Tongue (tissue), 2 donors: ENCODE data around the gene ZNF236. TPM values are rescaled to one million over a fixed set of nuclear protein-coding genes. Genes with fewer than 3 reads are reported as not detected.

Experiments used
- DNase-seq: peaks from one replicate; pipeline ENCODE4 v3.0.0-alpha.2; 2015
- total RNA-seq: library from RNA; depleted of rRNA; stranded (reverse); fragments of >200 nt; gene quantifications from one replicate; pipeline ENCODE4 v1.2.3, GENCODE V29; 2014

Gene ZNF236
- total RNA-seq, 1 donor from 2014 or later, result 27.9 TPM

GRCh38 chr18:76991021-76991688 lies 168.8 kb downstream of the ZNF236 start:
- no peak for DNase-seq

GRCh38 chr18:76992226-76993084 lies 170.1 kb downstream of the ZNF236 start:
- DNase-seq, result no peak

GRCh38 chr18:76993085-76993382 lies 170.7 kb downstream of the ZNF236 start:
- no peak for DNase-seq

- no peak for DNase-seq
Measured at GRCh38 chr18:76993573-76993972, 171.2 kb downstream of the ZNF236 start.

- no peak for DNase-seq
Measured at GRCh38 chr18:76994086-76994654, 171.8 kb downstream of the ZNF236 start.

- no peak for DNase-seq
Measured at GRCh38 chr18:76995896-76996295, 173.5 kb downstream of the ZNF236 start.

GRCh38 chr18:76996429-76996828 lies 174.1 kb downstream of the ZNF236 start:
- DNase-seq, result no peak

- no peak for DNase-seq
Measured at GRCh38 chr18:76997951-76998808, 175.8 kb downstream of the ZNF236 start.

GRCh38 chr18:76999077-76999476 lies 176.7 kb downstream of the ZNF236 start:
- DNase-seq, result no peak

GRCh38 chr18:77000527-77000926 lies 178.2 kb downstream of the ZNF236 start:
- peak; percentile 74 for DNase-seq

- no peak for DNase-seq
Measured at GRCh38 chr18:77001041-77001440, 178.7 kb downstream of the ZNF236 start.

GRCh38 chr18:77001979-77002378 lies 179.6 kb downstream of the ZNF236 start:
- no peak for DNase-seq

GRCh38 chr18:77002496-77002895 lies 180.1 kb downstream of the ZNF236 start:
- no peak for DNase-seq

GRCh38 chr18:77003316-77003715 lies 181.0 kb downstream of the ZNF236 start:
- DNase-seq, result no peak

GRCh38 chr18:77004555-77005380 lies 182.4 kb downstream of the ZNF236 start:
- no peak for DNase-seq

- no peak for DNase-seq
Measured at GRCh38 chr18:77005651-77006195, 183.4 kb downstream of the ZNF236 start.

GRCh38 chr18:77006305-77007175 lies 184.2 kb downstream of the ZNF236 start:
- DNase-seq, result no peak

- no peak for DNase-seq
Measured at GRCh38 chr18:77007251-77007650, 184.9 kb downstream of the ZNF236 start.

GRCh38 chr18:77008006-77008405 lies 185.6 kb downstream of the ZNF236 start:
- DNase-seq, result no peak
